Measurements from ENCODE around the gene NRP1.
"Not testable (repeated sequence)": the region's sequence is repeated elsewhere in the genome, so short reads cannot be mapped to it uniquely, and the experiment has no call there.

NRP1 gene

GRCh38 chr10:33224251-33224965, 110.1 kb downstream of the NRP1 start:
- no peak overlapping the region for H3K27ac ChIP-seq
- no peak for DNase-seq (ENCODE audit: low read depth, low spot score)

GRCh38 chr10:33223326-33224000, 111.0 kb downstream of the NRP1 start:
- no peak for DNase-seq (ENCODE audit: low read depth, low spot score)
- no peak overlapping the region for H3K27ac ChIP-seq

DNA sequence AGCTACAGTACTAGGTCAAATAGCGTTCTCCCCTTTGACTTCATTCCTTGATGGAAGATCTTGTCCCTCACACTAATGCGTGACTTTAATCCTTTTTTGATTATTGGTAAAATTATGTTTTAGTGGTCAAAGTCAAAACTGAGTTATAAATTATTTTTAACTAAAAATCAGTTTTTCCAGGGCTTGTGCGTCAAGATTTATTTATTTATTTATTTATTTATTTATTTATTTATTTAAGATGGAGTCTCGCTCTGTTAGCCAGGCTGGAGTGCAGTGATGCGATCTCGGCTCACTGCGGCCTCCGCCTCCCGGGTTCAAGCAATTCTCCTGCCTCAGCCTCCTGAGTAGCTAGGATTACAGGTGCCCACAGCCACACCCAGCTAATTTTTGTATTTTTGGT, 112.2 kb downstream of the NRP1 start:
- H3K27ac ChIP-seq; DNase-seq (ENCODE audit: low read depth, low spot score): not testable (repeated sequence)

GRCh38 chr10:33217854-33218253, 116.6 kb downstream of the NRP1 start:
- no peak for DNase-seq (ENCODE audit: low read depth, low spot score)

GRCh38 chr10:33216661-33217427, 117.6 kb downstream of the NRP1 start:
- DNase-seq (ENCODE audit: low read depth, low spot score), result peak; percentile 24
- H3K27ac ChIP-seq, result peak overlapping the region; percentile 70

More at GRCh38 chr10:33217854-33218253, 116.6 kb downstream of the NRP1 start:
- peak overlapping the region; percentile 70 for H3K27ac ChIP-seq

- H3K27ac ChIP-seq, result peak overlapping the region; percentile 70
- DNase-seq (ENCODE audit: low read depth, low spot score), result no peak
These were observed 118.8 kb downstream of the NRP1 start for GRCh38 chr10:33215635-33216034.

DNA sequence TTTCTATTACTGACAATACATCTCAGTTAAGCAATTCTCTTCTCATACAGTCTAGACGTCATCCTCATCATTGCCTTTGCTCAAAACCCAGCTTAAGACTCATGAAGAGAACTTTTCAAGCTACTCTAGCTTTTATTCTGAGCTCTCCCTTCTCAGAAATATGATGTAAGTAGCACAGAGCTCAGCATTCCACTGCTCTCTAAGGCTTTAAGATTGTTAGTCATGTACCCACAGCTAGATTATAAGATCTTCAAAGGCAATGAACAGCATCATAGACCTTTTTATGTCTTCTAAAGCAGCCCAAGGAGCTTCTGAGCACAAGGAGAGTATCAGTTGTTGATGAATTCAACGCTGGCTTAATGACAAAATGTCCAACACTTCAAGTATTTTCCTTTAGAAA, 119.3 kb downstream of the NRP1 start:
- DNase-seq (ENCODE audit: low read depth, low spot score), result no peak

GRCh38 chr10:33214174-33214573, 120.3 kb downstream of the NRP1 start:
- no peak overlapping the region for H3K27ac ChIP-seq
- DNase-seq (ENCODE audit: low read depth, low spot score), result no peak

More for the DNA sequence above, 119.3 kb downstream of the NRP1 start:
- H3K27ac ChIP-seq, result no peak overlapping the region

- no peak overlapping the region for H3K27ac ChIP-seq
- DNase-seq (ENCODE audit: low read depth, low spot score), result no peak
These were observed 122.3 kb downstream of the NRP1 start for GRCh38 chr10:33212061-33212748.

DNA sequence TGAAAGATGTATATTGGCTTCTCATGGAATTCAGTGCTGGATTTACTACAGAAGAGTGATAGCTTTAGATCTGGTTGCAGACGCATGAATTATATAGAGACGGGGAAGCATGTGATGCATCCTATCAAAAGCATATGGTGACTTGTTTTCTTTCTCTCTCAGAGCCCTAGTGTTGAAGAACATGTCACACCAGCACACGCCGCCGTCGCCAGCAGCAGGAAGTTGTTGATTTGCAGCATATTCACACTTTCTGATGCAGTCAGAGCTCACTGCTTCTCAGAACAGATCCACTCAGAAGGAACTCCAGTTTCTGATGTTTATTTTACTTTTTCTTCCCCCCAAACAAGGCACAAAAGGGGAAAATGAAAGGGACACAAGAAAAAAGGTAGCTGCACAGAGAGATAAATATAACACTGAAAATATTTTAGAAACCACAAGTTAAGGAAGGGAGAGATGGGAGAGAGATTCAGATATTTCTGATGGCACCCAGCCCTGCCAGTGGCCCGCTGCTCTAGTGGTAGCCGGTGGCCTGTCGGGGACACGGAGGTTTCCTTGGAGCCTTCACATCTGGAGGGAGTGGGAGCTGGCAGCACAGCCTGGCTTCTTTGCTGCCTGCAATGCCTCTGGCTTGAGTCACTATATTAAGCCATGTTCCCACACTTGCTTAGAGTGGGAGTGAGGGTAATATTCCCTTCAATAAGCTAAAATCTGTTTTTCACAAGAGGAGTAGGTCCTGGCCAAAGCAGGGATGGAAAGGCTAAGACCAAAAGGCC, 123.2 kb downstream of the NRP1 start:
- H3K27ac ChIP-seq, result no peak overlapping the region
- no peak for DNase-seq (ENCODE audit: low read depth, low spot score)

DNA sequence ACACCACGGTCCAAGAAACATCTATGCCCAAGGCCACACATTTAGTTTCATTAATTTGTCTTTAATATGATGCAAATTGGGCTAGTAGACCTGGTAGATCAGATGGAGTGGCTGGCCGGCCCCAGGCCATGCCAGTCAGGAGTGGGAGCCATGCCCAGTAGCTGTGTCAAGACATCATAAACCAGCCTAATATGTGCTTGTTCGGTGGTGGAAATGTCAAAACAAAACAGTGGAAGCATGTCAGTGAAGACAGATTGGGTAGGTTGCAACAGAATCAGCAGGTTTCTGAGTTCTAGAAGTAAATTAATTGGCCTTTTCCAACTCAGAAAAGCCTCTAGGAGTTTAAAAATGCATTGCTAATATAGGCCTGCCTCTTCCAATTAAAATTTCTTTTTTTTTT, 124.7 kb downstream of the NRP1 start:
- H3K27ac ChIP-seq, result no peak overlapping the region
- no peak for DNase-seq (ENCODE audit: low read depth, low spot score)

GRCh38 chr10:33208166-33208565, 126.3 kb downstream of the NRP1 start:
- no peak overlapping the region for H3K27ac ChIP-seq
- no peak for DNase-seq (ENCODE audit: low read depth, low spot score)

GRCh38 chr10:33204031-33204430, 130.4 kb downstream of the NRP1 start:
- H3K27ac ChIP-seq, result no peak overlapping the region
- no peak for DNase-seq (ENCODE audit: low read depth, low spot score)

DNA sequence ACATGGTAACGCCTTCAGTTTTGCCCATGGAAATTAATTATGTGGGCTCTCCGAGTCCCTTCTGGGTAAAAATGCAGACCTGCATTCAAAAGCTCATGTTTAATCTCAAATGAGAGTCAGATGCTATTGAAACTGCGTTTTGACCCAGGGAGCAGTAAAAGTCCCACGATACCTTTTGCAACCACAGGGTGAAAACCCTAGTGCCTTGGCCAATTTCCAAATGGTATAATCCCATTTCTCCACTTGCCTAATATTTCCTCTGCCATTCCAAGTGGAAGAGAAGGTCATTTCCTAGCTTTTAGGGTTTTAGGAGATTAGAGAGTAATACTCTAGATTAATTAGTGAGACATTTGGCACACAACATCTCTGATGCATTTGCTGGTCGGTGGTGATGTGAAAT, 132.5 kb downstream of the NRP1 start:
- no peak for DNase-seq (ENCODE audit: low read depth, low spot score)
- no peak overlapping the region for H3K27ac ChIP-seq

DNA sequence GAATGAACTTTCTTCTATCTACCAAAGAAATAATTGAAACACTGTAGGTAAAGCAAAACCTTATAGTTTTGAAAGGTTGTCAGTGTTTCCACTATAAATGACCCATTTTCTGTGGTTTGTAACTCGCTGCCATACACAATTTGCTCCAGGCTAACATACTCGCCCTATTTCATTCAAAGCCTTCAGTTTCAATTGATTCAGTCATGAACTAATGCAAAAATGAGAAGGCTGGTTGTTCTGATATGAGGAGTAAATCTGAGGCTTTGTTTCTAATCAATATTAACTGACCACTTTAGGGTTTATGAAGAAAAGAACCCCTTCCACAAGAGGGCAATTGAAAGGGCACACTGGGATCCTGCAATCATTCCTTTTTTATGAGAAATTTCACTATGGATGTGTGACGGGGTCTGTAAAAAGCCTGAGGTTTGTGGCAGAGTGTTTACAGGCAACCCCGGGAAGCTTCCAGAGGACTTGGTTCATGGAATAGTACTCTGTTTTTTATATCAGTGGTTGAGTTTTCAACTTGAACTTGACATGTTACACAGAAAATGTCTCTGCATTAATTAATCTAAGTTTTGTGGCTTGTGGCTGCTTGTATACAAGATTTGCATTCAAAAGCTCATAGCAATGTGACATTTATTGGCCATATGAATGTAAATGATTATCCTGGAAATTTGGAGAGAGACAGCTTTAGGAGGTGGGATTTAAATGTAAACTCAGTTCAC, 133.2 kb downstream of the NRP1 start:
- H3K27ac ChIP-seq, result no peak overlapping the region
- no peak for DNase-seq (ENCODE audit: low read depth, low spot score)

- no peak overlapping the region for H3K27ac ChIP-seq
- DNase-seq (ENCODE audit: low read depth, low spot score), result no peak
These were observed 134.7 kb downstream of the NRP1 start for GRCh38 chr10:33199731-33200232.

DNA sequence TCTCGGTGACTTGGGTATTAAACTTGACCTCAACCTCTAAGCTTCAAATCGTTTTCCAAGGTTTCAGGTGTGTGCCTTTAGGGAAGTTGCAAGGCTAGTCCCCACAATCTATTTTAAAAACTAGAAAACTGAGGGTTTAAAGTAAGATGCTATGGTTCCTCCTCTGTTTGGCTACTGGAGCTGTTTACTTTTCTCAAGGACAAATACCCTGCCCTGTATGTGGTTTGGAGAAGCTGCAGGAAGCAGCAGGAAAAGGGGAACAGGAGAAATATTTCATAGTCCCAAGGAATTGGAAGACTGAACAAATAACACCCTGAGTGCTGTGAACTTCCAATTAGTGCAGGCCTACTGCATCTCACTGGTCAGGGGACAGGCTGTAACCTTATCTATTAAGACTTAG, 135.9 kb downstream of the NRP1 start:
- H3K27ac ChIP-seq, result no peak overlapping the region
- DNase-seq (ENCODE audit: low read depth, low spot score), result no peak

DNA sequence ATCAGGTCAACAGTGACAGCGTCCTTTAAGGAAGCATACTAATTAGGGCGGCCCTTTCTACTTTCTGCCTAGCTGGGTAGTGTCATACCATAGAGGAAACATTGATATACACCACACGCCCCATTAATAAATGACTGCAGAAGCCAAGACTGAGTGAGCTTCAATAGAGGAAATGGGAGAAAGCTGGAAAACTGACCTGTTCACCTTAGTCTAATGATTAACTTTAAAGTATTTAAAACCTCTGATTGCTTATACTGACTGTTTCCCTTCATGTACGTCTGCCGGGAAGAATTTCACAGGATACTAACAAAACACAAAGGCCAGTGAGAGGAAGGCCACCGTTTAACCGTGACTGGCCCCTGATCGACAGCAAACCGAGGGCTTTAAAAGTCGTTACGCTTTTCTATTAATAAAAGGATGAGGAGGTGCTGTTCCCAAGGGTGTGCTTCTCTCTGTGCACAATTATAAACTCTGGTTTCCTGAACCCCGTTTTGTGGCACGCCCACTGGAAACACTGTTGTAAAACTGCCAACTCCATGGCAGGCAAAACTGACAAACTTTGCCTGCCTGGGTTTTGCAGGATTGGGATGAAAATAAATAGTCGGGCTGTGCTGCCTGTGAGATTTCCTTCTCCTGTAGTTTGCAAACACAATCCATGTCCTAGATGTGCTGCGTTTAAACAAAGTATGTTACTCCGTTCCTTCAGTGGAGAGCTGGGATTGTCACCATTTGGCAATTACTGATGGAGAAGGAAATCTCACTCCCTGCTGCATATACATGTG, 137.6 kb downstream of the NRP1 start:
- no peak overlapping the region for H3K27ac ChIP-seq
- no peak for DNase-seq (ENCODE audit: low read depth, low spot score)
